ENCODE measurements around the gene SKIC3. TPM values are rescaled to one million over a fixed set of nuclear protein-coding genes. Genes with fewer than 3 reads are reported as not detected.

Gene SKIC3
- total RNA-seq, 3 donors from 2014 or later (not counting 1 experiment from before 2014, with no cell fraction given), result 67.5 to 94.1 (median 71.1) TPM

- Mint-ChIP-seq H3K4me3 (no peak overlapping the region), H3K9me3 (no peaks in the 10 kb centered on the region), H3K27ac (no peak overlapping the region), H3K4me1 (no peaks in the 10 kb centered on the region), H3K27me3 (ENCODE audit: low read depth in 2 of 2) (no peaks in the 10 kb centered on the region), H3K36me3 (peaks cover 4% of the 10 kb centered on the region)
- H3K4me3 ChIP-seq (ENCODE audit: low read length), result no peak overlapping the region
- H3K27me3 ChIP-seq (ENCODE audit: control insufficient read depth, insufficient read depth, low read length), result no peaks in the 10 kb centered on the region
- H3K9me3 ChIP-seq (ENCODE audit: control insufficient read depth, insufficient read depth, low read length), result no peaks in the 10 kb centered on the region
- ATAC-seq, result no peak
- no peak for TF ChIP-seq CTCF (IDR thresholded peaks at IDR 0.05)
- intact Hi-C loops (cut with micrococcal nuclease), result no loop called here
- DNase-seq, result no peak
- WGBS (ENCODE audit: insufficient coverage), result no CpG with 5 or more reads among the region's 2 CpGs
- no peak overlapping the region for H3K27ac ChIP-seq (ENCODE audit: low read length)
- peaks cover 5% of the 10 kb centered on the region for H3K36me3 ChIP-seq (ENCODE audit: control insufficient read depth, insufficient read depth, low read length)
- H3K4me1 ChIP-seq (ENCODE audit: control insufficient read depth, insufficient read depth, low read length), result no peaks in the 10 kb centered on the region
Measured at GRCh38 chr5:95581576-95581975, 26.8 kb upstream of the SKIC3 start.

- no peak for TF ChIP-seq CTCF (IDR thresholded peaks at IDR 0.05)
- intact Hi-C loops (cut with micrococcal nuclease), result no loop called here
- no peaks in the 10 kb centered on the region for H3K27me3 ChIP-seq (ENCODE audit: control insufficient read depth, insufficient read depth, low read length)
- no peak for DNase-seq
- peaks cover 7% of the 10 kb centered on the region for H3K36me3 Mint-ChIP-seq
- H3K9me3 Mint-ChIP-seq, result no peaks in the 10 kb centered on the region
- WGBS (ENCODE audit: insufficient coverage), result 100% methylated on average over 1 of the region's 2 CpGs
- no peaks in the 10 kb centered on the region for H3K9me3 ChIP-seq (ENCODE audit: control insufficient read depth, insufficient read depth, low read length)
- no peaks in the 10 kb centered on the region for H3K4me1 ChIP-seq (ENCODE audit: control insufficient read depth, insufficient read depth, low read length)
- no peak overlapping the region for H3K27ac ChIP-seq (ENCODE audit: low read length)
- H3K36me3 ChIP-seq (ENCODE audit: control insufficient read depth, insufficient read depth, low read length), result peaks cover 18% of the 10 kb centered on the region
- no peak overlapping the region for H3K4me3 ChIP-seq (ENCODE audit: low read length)
- H3K4me3 Mint-ChIP-seq, result no peak overlapping the region
- no peaks in the 10 kb centered on the region for H3K4me1 Mint-ChIP-seq
- no peaks in the 10 kb centered on the region for H3K27me3 Mint-ChIP-seq (ENCODE audit: low read depth in 2 of 2)
- no peak for ATAC-seq
- H3K27ac Mint-ChIP-seq, result no peak overlapping the region
Measured at GRCh38 chr5:95572016-95572415, 17.2 kb upstream of the SKIC3 start.

GRCh38 chr5:95565280-95565920 lies 10.6 kb upstream of the SKIC3 start:
- Mint-ChIP-seq H3K4me3 (no peak overlapping the region), H3K27me3 (ENCODE audit: low read depth in 2 of 2) (no peaks in the 10 kb centered on the region), H3K9me3 (no peaks in the 10 kb centered on the region), H3K4me1 (peaks cover 0 to 5% of the 10 kb centered on the region in 2 donors), H3K36me3 (no peaks in the 10 kb centered on the region), H3K27ac (no peak overlapping the region)
- no peak for TF ChIP-seq CTCF (IDR thresholded peaks at IDR 0.05)
- intact Hi-C loops (cut with micrococcal nuclease), result no loop called here
- no peak for DNase-seq
- no peak for ATAC-seq
- peaks cover 17% of the 10 kb centered on the region for H3K36me3 ChIP-seq (ENCODE audit: control insufficient read depth, insufficient read depth, low read length)
- WGBS (ENCODE audit: insufficient coverage), result 100% methylated on average over 1 of the region's 4 CpGs
- no peaks in the 10 kb centered on the region for H3K9me3 ChIP-seq (ENCODE audit: control insufficient read depth, insufficient read depth, low read length)
- H3K27me3 ChIP-seq (ENCODE audit: control insufficient read depth, insufficient read depth, low read length), result no peaks in the 10 kb centered on the region
- H3K4me1 ChIP-seq (ENCODE audit: control insufficient read depth, insufficient read depth, low read length), result no peaks in the 10 kb centered on the region
- H3K4me3 ChIP-seq (ENCODE audit: low read length), result no peak overlapping the region
- no peak overlapping the region for H3K27ac ChIP-seq (ENCODE audit: low read length)

GRCh38 chr5:95564450-95564849 lies 9.7 kb upstream of the SKIC3 start:
- H3K27ac Mint-ChIP-seq, result no peak overlapping the region
- no peak for ATAC-seq
- no peak for DNase-seq
- TF ChIP-seq CTCF (IDR thresholded peaks at IDR 0.05), result no peak
- peaks cover 0 to 5% of the 10 kb centered on the region in 2 donors for H3K4me1 Mint-ChIP-seq
- H3K36me3 ChIP-seq (ENCODE audit: control insufficient read depth, insufficient read depth, low read length), result peaks cover 13% of the 10 kb centered on the region
- intact Hi-C loops (cut with micrococcal nuclease), result no loop called here
- no peak overlapping the region for H3K4me3 Mint-ChIP-seq
- H3K27me3 Mint-ChIP-seq (ENCODE audit: low read depth in 2 of 2), result no peaks in the 10 kb centered on the region
- H3K4me1 ChIP-seq (ENCODE audit: control insufficient read depth, insufficient read depth, low read length), result no peaks in the 10 kb centered on the region
- no peaks in the 10 kb centered on the region for H3K36me3 Mint-ChIP-seq
- H3K27me3 ChIP-seq (ENCODE audit: control insufficient read depth, insufficient read depth, low read length), result no peaks in the 10 kb centered on the region
- H3K27ac ChIP-seq (ENCODE audit: low read length), result no peak overlapping the region
- no peak overlapping the region for H3K4me3 ChIP-seq (ENCODE audit: low read length)
- H3K9me3 Mint-ChIP-seq, result no peaks in the 10 kb centered on the region
- 90% methylated on average over 4 of the region's 4 CpGs for WGBS (ENCODE audit: insufficient coverage)
- no peaks in the 10 kb centered on the region for H3K9me3 ChIP-seq (ENCODE audit: control insufficient read depth, insufficient read depth, low read length)

Data from natural killer cell (primary cell).